Epithelial cell of proximal tubule (primary cell): ENCODE results near the gene TSPAN11. TPM values are rescaled to one million over a fixed set of nuclear protein-coding genes. Genes with fewer than 3 reads are reported as not detected.

Experiments
- DNase-seq: peaks from one replicate; pipeline ENCODE4 v3.0.0-alpha.2; 2011; ENCODE audit warnings: low read depth
- H3K4me3 ChIP-seq: 2 replicates; pipeline ENCODE4 v1.5.1; 2011; ENCODE audit warnings: low read depth, mild to moderate bottlenecking, low read length
- total RNA-seq: library from RNA; depleted of rRNA; stranded (reverse); fragments of >200 nt; gene quantifications from 2 replicates; pipeline ENCODE4 v1.2.3, GENCODE V29; 2015
- TF ChIP-seq, protein P1 (sequence below): conservative IDR thresholded peaks from 2 replicates; pipeline ENCODE4 v1.5.1; 2012; ENCODE audit warnings: low read depth, mild to moderate bottlenecking, low read length

TSPAN11 gene
- total RNA-seq, 1 donor from 2014 or later, result 1.3 TPM

DNA sequence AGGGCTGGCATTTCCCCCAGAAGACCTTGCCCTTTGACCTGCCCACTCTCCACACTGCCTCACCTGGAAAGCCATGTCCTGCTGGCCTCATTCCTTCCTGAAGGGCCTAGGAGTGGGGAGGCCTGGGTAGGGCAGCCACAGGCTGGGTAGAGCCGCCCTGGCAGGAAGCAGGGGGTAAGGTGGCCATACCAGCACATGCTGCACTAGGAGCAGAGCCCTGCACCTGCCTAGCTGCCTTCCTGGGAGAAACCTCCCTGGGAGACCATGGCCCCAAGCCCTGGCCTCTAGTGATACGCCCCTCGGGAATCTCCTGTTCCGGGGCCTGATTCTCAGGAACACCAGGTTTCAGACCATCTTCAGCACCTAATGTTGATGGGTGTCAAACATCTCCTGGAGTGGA lies 65.8 kb downstream of the TSPAN11 start:
- TF ChIP-seq, protein P1, sequence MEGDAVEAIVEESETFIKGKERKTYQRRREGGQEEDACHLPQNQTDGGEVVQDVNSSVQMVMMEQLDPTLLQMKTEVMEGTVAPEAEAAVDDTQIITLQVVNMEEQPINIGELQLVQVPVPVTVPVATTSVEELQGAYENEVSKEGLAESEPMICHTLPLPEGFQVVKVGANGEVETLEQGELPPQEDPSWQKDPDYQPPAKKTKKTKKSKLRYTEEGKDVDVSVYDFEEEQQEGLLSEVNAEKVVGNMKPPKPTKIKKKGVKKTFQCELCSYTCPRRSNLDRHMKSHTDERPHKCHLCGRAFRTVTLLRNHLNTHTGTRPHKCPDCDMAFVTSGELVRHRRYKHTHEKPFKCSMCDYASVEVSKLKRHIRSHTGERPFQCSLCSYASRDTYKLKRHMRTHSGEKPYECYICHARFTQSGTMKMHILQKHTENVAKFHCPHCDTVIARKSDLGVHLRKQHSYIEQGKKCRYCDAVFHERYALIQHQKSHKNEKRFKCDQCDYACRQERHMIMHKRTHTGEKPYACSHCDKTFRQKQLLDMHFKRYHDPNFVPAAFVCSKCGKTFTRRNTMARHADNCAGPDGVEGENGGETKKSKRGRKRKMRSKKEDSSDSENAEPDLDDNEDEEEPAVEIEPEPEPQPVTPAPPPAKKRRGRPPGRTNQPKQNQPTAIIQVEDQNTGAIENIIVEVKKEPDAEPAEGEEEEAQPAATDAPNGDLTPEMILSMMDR, result no peak
- no peak overlapping the region for H3K4me3 ChIP-seq
- DNase-seq, result no peak

GRCh38 chr12:30993766-30994165 lies 67.2 kb downstream of the TSPAN11 start:
- DNase-seq, result no peak
- H3K4me3 ChIP-seq, result no peak overlapping the region
- TF ChIP-seq, protein P1, result no peak

GRCh38 chr12:30994274-30994673 lies 67.7 kb downstream of the TSPAN11 start:
- DNase-seq, result no peak
- TF ChIP-seq, protein P1, result no peak
- no peak overlapping the region for H3K4me3 ChIP-seq

DNA sequence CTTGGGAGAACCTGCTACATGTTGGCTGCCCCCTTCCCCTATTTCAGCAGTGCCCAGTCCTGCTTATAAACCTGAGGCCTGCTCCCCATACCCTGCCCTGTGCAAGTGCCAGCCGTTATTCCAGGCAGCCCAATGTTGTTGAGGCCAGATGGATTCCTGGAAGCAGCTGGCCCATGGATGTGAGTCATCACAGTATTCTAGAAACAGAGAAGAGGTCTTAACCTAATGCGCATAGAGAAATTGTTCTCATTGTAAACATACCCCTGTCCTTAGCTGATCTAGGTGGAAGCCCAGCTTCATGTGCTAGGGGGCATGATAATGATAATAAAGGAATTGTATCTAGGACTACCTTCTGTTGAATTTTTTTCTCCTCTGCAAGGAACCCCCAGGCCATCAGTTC lies 69.7 kb downstream of the TSPAN11 start:
- TF ChIP-seq, protein P1, result no peak
- H3K4me3 ChIP-seq, result no peak overlapping the region
- DNase-seq, result peak; percentile 46

GRCh38 chr12:30996752-30997151 lies 70.2 kb downstream of the TSPAN11 start:
- TF ChIP-seq, protein P1, result no peak
- H3K4me3 ChIP-seq, result no peak overlapping the region
- no peak for DNase-seq

DNA sequence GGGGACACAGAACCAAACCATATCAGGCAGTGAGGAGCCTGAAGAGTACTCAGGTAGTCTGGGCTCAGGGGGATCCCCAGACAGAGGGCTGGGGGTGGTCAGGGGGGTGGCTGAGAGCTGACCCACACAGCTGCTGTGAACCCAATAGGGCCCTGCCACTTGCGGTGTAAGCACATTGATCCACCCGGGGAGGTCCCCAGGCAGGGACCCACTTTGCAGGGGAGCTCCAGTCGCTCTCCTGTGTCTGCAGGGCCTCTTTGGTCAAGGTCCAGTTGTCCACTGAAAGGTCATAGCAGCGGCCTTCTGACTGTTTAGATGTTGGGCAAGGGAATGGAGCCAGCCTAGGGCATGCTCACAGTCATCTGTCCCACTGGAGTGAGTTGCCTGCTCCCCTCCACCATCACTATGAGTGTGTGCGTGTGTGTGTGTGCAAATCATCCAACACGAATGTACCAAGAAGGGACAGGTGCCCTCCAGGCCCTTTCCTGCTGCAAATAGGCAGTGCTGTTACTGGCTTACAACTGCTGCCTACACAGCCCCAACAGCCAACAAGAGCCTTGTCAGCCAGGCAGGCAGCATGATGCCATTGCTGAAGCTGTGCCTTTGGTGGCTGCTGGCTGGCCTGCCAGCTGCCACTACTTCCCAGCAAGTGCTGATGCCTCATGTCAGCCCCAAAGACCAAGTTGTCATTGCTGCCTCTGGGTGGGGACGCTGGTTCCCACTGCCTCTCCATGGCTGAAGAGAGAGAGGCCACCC lies 71.3 kb downstream of the TSPAN11 start:
- DNase-seq, result no peak
- TF ChIP-seq, protein P1, result no peak
- no peak overlapping the region for H3K4me3 ChIP-seq

GRCh38 chr12:30999011-30999410 lies 72.5 kb downstream of the TSPAN11 start:
- TF ChIP-seq, protein P1, result no peak
- no peak overlapping the region for H3K4me3 ChIP-seq
- DNase-seq, result no peak
